CD4-positive, CD25-positive, alpha-beta regulatory T cell (primary cell): ENCODE measurements around the gene CHRNG. TPM values are rescaled to one million over a fixed set of nuclear protein-coding genes. Genes with fewer than 3 reads are reported as not detected.

Experiments used
- ATAC-seq, 2 donors: fragments of 150-1000 bp; cut with Tn5 transposase; one replicate each; pipeline ENCODE4 v1.10.0; 2021; ENCODE audit warnings: low read depth in 2 of 2, moderate number of reproducible peaks in 2 of 2, moderate library complexity in 1 of 2
- DNase-seq, 3 donors: peaks; one replicate each; pipeline versions ENCODE4 v3.0.0 to v3.0.0-alpha.2; 2012 to 2022; ENCODE audit warnings: mixed read lengths in 1 of 3
- H3K27ac ChIP-seq: one replicate; pipeline ENCODE4 v1.7.0; 2013; ENCODE audit warnings: mild to moderate bottlenecking, low read length; ENCODE audit not compliant: insufficient read depth, poor library complexity, severe bottlenecking
- H3K27me3 ChIP-seq: one replicate; pipeline ENCODE4 v1.7.0; 2013; ENCODE audit warnings: low read length; ENCODE audit not compliant: control insufficient read depth, insufficient read depth
- H3K36me3 ChIP-seq: one replicate; pipeline ENCODE4 v1.7.0; 2013; ENCODE audit warnings: mild to moderate bottlenecking, low read length, moderate library complexity; ENCODE audit not compliant: control insufficient read depth, insufficient read depth
- H3K4me1 ChIP-seq: 2 replicates; pipeline ENCODE4 v1.7.0; 2013; ENCODE audit warnings: mild to moderate bottlenecking, low read length; ENCODE audit not compliant: insufficient read depth, control insufficient read depth, poor library complexity, severe bottlenecking
- H3K4me3 ChIP-seq: one replicate; pipeline ENCODE4 v1.7.0; 2013; ENCODE audit warnings: low read depth, mild to moderate bottlenecking, low read length, moderate library complexity
- H3K9me3 ChIP-seq, 2 experiments: 1 replicate in 1 of 2; 2 replicates in 1 of 2; pipeline ENCODE4 v1.7.0; 2013; ENCODE audit warnings: low read length in 2 of 2, mild to moderate bottlenecking in 1 of 2, moderate library complexity in 1 of 2; ENCODE audit not compliant: control insufficient read depth in 2 of 2
- H3K27ac Mint-ChIP-seq, 3 donors: one replicate each; pipeline ENCODE4 v1.8.0; 2020 to 2022; ENCODE audit warnings: mild to moderate bottlenecking in 3 of 3, mixed read lengths in 3 of 3, moderate library complexity in 2 of 3
- H3K27me3 Mint-ChIP-seq: one replicate; pipeline ENCODE4 v1.8.0; 2022; ENCODE audit warnings: mild to moderate bottlenecking, mixed read lengths
- H3K36me3 Mint-ChIP-seq: one replicate; pipeline ENCODE4 v1.8.0; 2020; ENCODE audit warnings: mixed read lengths
- H3K4me1 Mint-ChIP-seq, 4 donors: one replicate each; pipeline ENCODE4 v1.8.0; 2020 to 2022; ENCODE audit warnings: mixed read lengths in 4 of 4, mild to moderate bottlenecking in 1 of 4
- H3K4me3 Mint-ChIP-seq, 4 donors: one replicate each; pipeline ENCODE4 v1.8.0; 2020 to 2022; ENCODE audit warnings: mild to moderate bottlenecking in 4 of 4, mixed read lengths in 4 of 4, moderate library complexity in 3 of 4
- H3K9me3 Mint-ChIP-seq, 7 donors: one replicate each; pipeline ENCODE4 v1.8.0; 2020 to 2022; ENCODE audit warnings: mixed read lengths in 7 of 7, mild to moderate bottlenecking in 3 of 7, moderate library complexity in 2 of 7
- polyA plus RNA-seq, 4 donors: library from polyadenylated mRNA; unstranded; fragments of 300-500 nt; fragmentation: Illumina TruSeq; gene quantifications; one replicate each; pipeline ENCODE4 v1.2.3, GENCODE V29; 2021
- total RNA-seq: library from RNA; stranded (reverse); gene quantifications from one replicate; pipeline ENCODE4 v1.2.3, GENCODE V29; 2022

CHRNG gene
- total and polyA plus RNA-seq, 5 donors from 2014 or later: 0.07 TPM; not detected in 4

GRCh38 chr2:232538671-232539070 lies 821 bp upstream of the CHRNG start:
- Mint-ChIP-seq H3K27me3 (no peaks in the 10 kb centered on the region), H3K36me3 (no peaks in the 10 kb centered on the region), H3K27ac (no peak overlapping the region), H3K9me3 (peaks cover 0 to 2% (median 0%) of the 10 kb centered on the region in 7 donors), H3K4me3 (no peak overlapping the region), H3K4me1 (peaks cover 0 to 13% (median 4%) of the 10 kb centered on the region in 4 donors)
- H3K27me3 ChIP-seq: peaks cover 4% of the 10 kb centered on the region
- no peaks in the 10 kb centered on the region for H3K36me3 ChIP-seq
- no peak overlapping the region for H3K27ac ChIP-seq
- H3K4me3 ChIP-seq: no peak overlapping the region
- no peak for DNase-seq
- ATAC-seq: no peak
- no peaks in the 10 kb centered on the region for H3K9me3 ChIP-seq
- H3K4me1 ChIP-seq: no peaks in the 10 kb centered on the region

- no peak for ATAC-seq
- no peak overlapping the region for H3K4me3 ChIP-seq
- H3K4me1 Mint-ChIP-seq: peaks cover 0 to 22% (median 4%) of the 10 kb centered on the region in 4 donors
Observed at GRCh38 chr2:232540441-232541041, 1.0 kb downstream of the CHRNG start.

GRCh38 chr2:232541195-232541960 lies 1.9 kb downstream of the CHRNG start:
- no peaks in the 10 kb centered on the region for H3K27me3 Mint-ChIP-seq
- no peak for ATAC-seq
- H3K27me3 ChIP-seq: peaks cover 3% of the 10 kb centered on the region
- H3K4me1 ChIP-seq: no peaks in the 10 kb centered on the region
- DNase-seq: no peak
- peak overlapping the region in 1 of 4 donors; percentile 13 for H3K4me3 Mint-ChIP-seq
- peaks cover 0 to 28% (median 7%) of the 10 kb centered on the region in 4 donors for H3K4me1 Mint-ChIP-seq
- no peak overlapping the region for H3K4me3 ChIP-seq
- H3K27ac Mint-ChIP-seq: no peak overlapping the region
- no peak overlapping the region for H3K27ac ChIP-seq
- no peaks in the 10 kb centered on the region for H3K9me3 ChIP-seq
- peaks cover 6% of the 10 kb centered on the region for H3K36me3 ChIP-seq
- peaks cover under 1% of the 10 kb centered on the region for H3K36me3 Mint-ChIP-seq
- peaks cover 0 to 2% (median 0%) of the 10 kb centered on the region in 7 donors for H3K9me3 Mint-ChIP-seq

More at GRCh38 chr2:232540441-232541041, 1.0 kb downstream of the CHRNG start:
- Mint-ChIP-seq H3K4me3 (no peak overlapping the region), H3K9me3 (peaks cover 0 to 2% (median 0%) of the 10 kb centered on the region in 7 donors), H3K27ac (no peak overlapping the region), H3K27me3 (no peaks in the 10 kb centered on the region), H3K36me3 (no peaks in the 10 kb centered on the region)
- Histone ChIP-seq H3K27ac (no peak overlapping the region), H3K36me3 (peaks cover under 1% of the 10 kb centered on the region), H3K27me3 (peaks cover 4% of the 10 kb centered on the region), H3K4me1 (no peaks in the 10 kb centered on the region), H3K9me3 (no peaks in the 10 kb centered on the region)
- DNase-seq: no peak

- peak overlapping the region in 1 of 3 donors; percentile 46 for H3K27ac Mint-ChIP-seq
Observed at GRCh38 chr2:232541961-232542714, 2.6 kb downstream of the CHRNG start.

GRCh38 chr2:232542715-232543467 lies 3.4 kb downstream of the CHRNG start:
- DNase-seq: no peak
- Mint-ChIP-seq H3K27ac (peak overlapping the region in 1 of 3 donors; percentile 46), H3K27me3 (no peaks in the 10 kb centered on the region), H3K4me1 (peaks cover 0 to 43% (median 17%) of the 10 kb centered on the region in 4 donors), H3K36me3 (peaks cover 12% of the 10 kb centered on the region), H3K4me3 (peak overlapping the region in 1 of 4 donors; percentile 21), H3K9me3 (peaks cover 0 to 1% (median 0%) of the 10 kb centered on the region in 7 donors)
- no peak overlapping the region for H3K4me3 ChIP-seq
- H3K36me3 ChIP-seq: peaks cover 16% of the 10 kb centered on the region
- H3K4me1 ChIP-seq: peaks cover 15% of the 10 kb centered on the region
- H3K9me3 ChIP-seq: no peaks in the 10 kb centered on the region
- no peak for ATAC-seq
- no peak overlapping the region for H3K27ac ChIP-seq
- H3K27me3 ChIP-seq: no peaks in the 10 kb centered on the region

More at GRCh38 chr2:232541961-232542714, 2.6 kb downstream of the CHRNG start:
- Histone ChIP-seq H3K27ac (no peak overlapping the region), H3K4me1 (peaks cover 7% of the 10 kb centered on the region), H3K36me3 (peaks cover 12% of the 10 kb centered on the region), H3K4me3 (no peak overlapping the region), H3K27me3 (no peaks in the 10 kb centered on the region), H3K9me3 (no peaks in the 10 kb centered on the region)
- DNase-seq (no peak), ATAC-seq (no peak)
- Mint-ChIP-seq H3K4me3 (no peak overlapping the region), H3K9me3 (peaks cover 0 to 1% (median 0%) of the 10 kb centered on the region in 7 donors), H3K4me1 (peaks cover 0 to 36% (median 11%) of the 10 kb centered on the region in 4 donors), H3K27me3 (no peaks in the 10 kb centered on the region), H3K36me3 (peaks cover 5% of the 10 kb centered on the region)

GRCh38 chr2:232543491-232543890 lies 4.0 kb downstream of the CHRNG start:
- ATAC-seq: no peak
- no peaks in the 10 kb centered on the region for H3K27me3 ChIP-seq
- H3K4me3 ChIP-seq: no peak overlapping the region
- Mint-ChIP-seq H3K27me3 (no peaks in the 10 kb centered on the region), H3K36me3 (peaks cover 17% of the 10 kb centered on the region), H3K27ac (peak overlapping the region in 1 of 3 donors; percentile 48), H3K4me3 (peak overlapping the region in 1 of 4 donors; percentile 42), H3K9me3 (peaks cover 0 to 1% (median 0%) of the 10 kb centered on the region in 7 donors), H3K4me1 (peaks cover 4 to 44% (median 21%) of the 10 kb centered on the region in 4 donors)
- no peak overlapping the region for H3K27ac ChIP-seq
- H3K9me3 ChIP-seq: no peaks in the 10 kb centered on the region
- no peak for DNase-seq
- H3K36me3 ChIP-seq: peaks cover 16% of the 10 kb centered on the region
- peaks cover 16% of the 10 kb centered on the region for H3K4me1 ChIP-seq
